Trophoblast cell (in vitro differentiated cells and primary cell): ENCODE results near the gene NRCAM.

Experiments
- DNase-seq, 2 donors: peaks; one replicate each; pipeline ENCODE4 v3.0.0-alpha.2; 2016
- H2AFZ ChIP-seq: 2 replicates; pipeline ENCODE4 v1.6.1; 2013; ENCODE audit warnings: low read length, moderate library complexity, mild to moderate bottlenecking; ENCODE audit not compliant: insufficient read depth, poor library complexity
- H2AK5ac ChIP-seq: 2 replicates; pipeline ENCODE4 v1.6.1; 2013; ENCODE audit warnings: mild to moderate bottlenecking, low read length
- H2BK120ac ChIP-seq: 2 replicates; pipeline ENCODE4 v1.6.1; 2013; ENCODE audit warnings: low read length, mild to moderate bottlenecking, moderate library complexity; ENCODE audit not compliant: insufficient read depth, poor library complexity
- H2BK12ac ChIP-seq: 2 replicates; pipeline ENCODE4 v1.6.1; 2013; ENCODE audit warnings: mild to moderate bottlenecking, low read length, moderate library complexity
- H2BK5ac ChIP-seq: 2 replicates; pipeline ENCODE4 v1.6.1; 2013; ENCODE audit warnings: low read length, low read depth, moderate library complexity, mild to moderate bottlenecking; ENCODE audit not compliant: poor library complexity
- H3K14ac ChIP-seq: 2 replicates; pipeline ENCODE4 v1.6.1; 2013; ENCODE audit warnings: mild to moderate bottlenecking, low read length
- H3K18ac ChIP-seq: 2 replicates; pipeline ENCODE4 v1.6.1; 2013; ENCODE audit warnings: mild to moderate bottlenecking, low read length
- H3K23ac ChIP-seq: 2 replicates; pipeline ENCODE4 v1.6.1; 2013; ENCODE audit warnings: low read length
- H3K27ac ChIP-seq: 2 replicates; pipeline ENCODE4 v1.5.1; 2013; ENCODE audit warnings: low read depth, mild to moderate bottlenecking, inconsistent platforms, low read length, moderate library complexity
- H3K27me3 ChIP-seq: 2 replicates; pipeline ENCODE4 v1.6.1; 2013; ENCODE audit warnings: inconsistent platforms, mild to moderate bottlenecking, low read length, moderate library complexity; ENCODE audit not compliant: insufficient read depth
- H3K36me3 ChIP-seq, 2 experiments: 1 replicate in 1 of 2; 2 replicates in 1 of 2; pipeline ENCODE4 v1.6.1; 2013; ENCODE audit warnings: low read length in 2 of 2, mild to moderate bottlenecking in 2 of 2, moderate library complexity in 1 of 2; ENCODE audit not compliant: insufficient read depth in 2 of 2, control insufficient read depth in 1 of 2
- H3K4ac ChIP-seq: 2 replicates; pipeline ENCODE4 v1.6.1; 2013; ENCODE audit warnings: low read depth, mild to moderate bottlenecking, low read length, moderate library complexity
- H3K4me1 ChIP-seq, 2 experiments: 1 replicate in 1 of 2; 2 replicates in 1 of 2; pipeline ENCODE4 v1.6.1; 2013; ENCODE audit warnings: low read length in 2 of 2, mild to moderate bottlenecking in 2 of 2, moderate library complexity in 1 of 2; ENCODE audit not compliant: insufficient read depth in 2 of 2, control insufficient read depth in 1 of 2
- H3K4me2 ChIP-seq: 2 replicates; pipeline ENCODE4 v1.6.1; 2013; ENCODE audit warnings: inconsistent platforms, mild to moderate bottlenecking, low read length, moderate library complexity
- H3K4me3 ChIP-seq: 2 replicates; pipeline ENCODE4 v1.5.1; 2013; ENCODE audit warnings: mild to moderate bottlenecking, low read depth, low read length, inconsistent platforms
- H3K79me1 ChIP-seq: one replicate; pipeline ENCODE4 v1.6.1; 2013; ENCODE audit warnings: low read length
- H3K79me2 ChIP-seq: 2 replicates; pipeline ENCODE4 v1.6.1; 2013; ENCODE audit warnings: low read length, mild to moderate bottlenecking; ENCODE audit not compliant: control insufficient read depth, insufficient read depth, poor library complexity
- H3K9ac ChIP-seq: 2 replicates; pipeline ENCODE4 v1.6.1; 2013; ENCODE audit warnings: mild to moderate bottlenecking, low read length
- H3K9me3 ChIP-seq: 2 replicates; pipeline ENCODE4 v1.6.1; 2013; ENCODE audit warnings: low read depth, mild to moderate bottlenecking, control low read depth, inconsistent platforms, low read length; ENCODE audit not compliant: insufficient read depth
- H4K12ac ChIP-seq: 2 replicates; pipeline ENCODE4 v1.6.1; 2013; ENCODE audit warnings: low read depth, mild to moderate bottlenecking, low read length, moderate library complexity
- H4K8ac ChIP-seq: 2 replicates; pipeline ENCODE4 v1.6.1; 2013; ENCODE audit warnings: low read depth, mild to moderate bottlenecking, low read length, moderate library complexity
- H4K91ac ChIP-seq: one replicate; pipeline ENCODE4 v1.6.1; 2013; ENCODE audit warnings: low read depth, mild to moderate bottlenecking, low read length, moderate library complexity
- WGBS: extraction: QIAGEN DNeasy Blood & Tissue Kit; methylation state at CpG from one replicate; pipeline ENCODE4 v1.1.7; 2013; ENCODE audit warnings: missing lambda C conversion rate; ENCODE audit not compliant: insufficient read length, insufficient coverage; ENCODE audit errors: extremely low coverage; 5-methylcytosine and 5-hydroxymethylcytosine counted together

NRCAM gene

GRCh38 chr7:108448584-108449505, 7.4 kb downstream of the NRCAM start:
- Histone ChIP-seq H4K8ac (no peak overlapping the region), H2BK5ac (no peak overlapping the region), H3K4ac (no peak overlapping the region), H2AFZ (no peak overlapping the region), H3K4me3 (no peak overlapping the region), H3K4me1 (no peaks in the 10 kb centered on the region), H3K9ac (no peak overlapping the region), H2BK120ac (no peak overlapping the region), H4K12ac (no peak overlapping the region), H3K9me3 (no peaks in the 10 kb centered on the region), H3K36me3 (no peaks in the 10 kb centered on the region), H4K91ac (no peak overlapping the region), H3K23ac (no peak overlapping the region), H3K14ac (no peak overlapping the region), H3K27ac (no peak overlapping the region), H3K27me3 (no peaks in the 10 kb centered on the region), H2AK5ac (no peak overlapping the region), H3K4me2 (no peak overlapping the region), H3K79me2 (no peaks in the 10 kb centered on the region), H3K18ac (no peak overlapping the region), H2BK12ac (no peak overlapping the region), H3K79me1 (no peaks in the 10 kb centered on the region)
- no CpG with 5 or more reads among the region's 11 CpGs for WGBS
- DNase-seq: no peak

GRCh38 chr7:108442039-108442568, 14.1 kb downstream of the NRCAM start:
- Histone ChIP-seq H3K27me3 (no peaks in the 10 kb centered on the region), H4K12ac (no peak overlapping the region), H3K4me3 (no peak overlapping the region), H3K4me2 (no peak overlapping the region), H2BK5ac (no peak overlapping the region), H2AFZ (no peak overlapping the region), H3K27ac (no peak overlapping the region), H3K23ac (no peak overlapping the region), H3K79me1 (no peaks in the 10 kb centered on the region), H3K36me3 (no peaks in the 10 kb centered on the region), H3K18ac (no peak overlapping the region), H3K9me3 (no peaks in the 10 kb centered on the region), H4K91ac (no peak overlapping the region), H4K8ac (no peak overlapping the region), H3K9ac (no peak overlapping the region), H2BK120ac (no peak overlapping the region), H2BK12ac (no peak overlapping the region), H3K14ac (no peak overlapping the region), H2AK5ac (no peak overlapping the region), H3K4ac (no peak overlapping the region), H3K79me2 (no peaks in the 10 kb centered on the region), H3K4me1 (no peaks in the 10 kb centered on the region)
- peak in 1 of 2 donors; percentile 25 for DNase-seq
- WGBS: no CpG with 5 or more reads among the region's 5 CpGs

- Histone ChIP-seq H3K9me3 (no peaks in the 10 kb centered on the region), H4K8ac (no peak overlapping the region), H3K4ac (no peak overlapping the region), H4K91ac (no peak overlapping the region), H3K79me2 (no peaks in the 10 kb centered on the region), H2AFZ (no peak overlapping the region), H3K4me2 (no peak overlapping the region), H2BK12ac (no peak overlapping the region), H2BK5ac (no peak overlapping the region), H3K9ac (no peak overlapping the region), H2AK5ac (no peak overlapping the region), H4K12ac (no peak overlapping the region), H3K4me1 (no peaks in the 10 kb centered on the region), H3K14ac (no peak overlapping the region), H3K18ac (no peak overlapping the region), H3K23ac (no peak overlapping the region), H3K27ac (no peak overlapping the region), H2BK120ac (no peak overlapping the region), H3K27me3 (no peaks in the 10 kb centered on the region), H3K4me3 (no peak overlapping the region), H3K79me1 (no peaks in the 10 kb centered on the region), H3K36me3 (no peaks in the 10 kb centered on the region)
- peak in 1 of 2 donors; percentile 42 for DNase-seq
- no CpG with 5 or more reads among the region's 4 CpGs for WGBS
Observed at GRCh38 chr7:108441392-108441955, 14.8 kb downstream of the NRCAM start.

GRCh38 chr7:108440613-108441012, 15.6 kb downstream of the NRCAM start:
- no peaks in the 10 kb centered on the region for H3K79me2 ChIP-seq
- H4K12ac ChIP-seq: no peak overlapping the region
- H2AFZ ChIP-seq: no peak overlapping the region
- no peak overlapping the region for H2BK5ac ChIP-seq
- no peak overlapping the region for H3K9ac ChIP-seq
- no peak overlapping the region for H3K4me2 ChIP-seq
- H3K18ac ChIP-seq: no peak overlapping the region
- H3K4me1 ChIP-seq: no peaks in the 10 kb centered on the region
- H2BK120ac ChIP-seq: no peak overlapping the region
- H3K27ac ChIP-seq: no peak overlapping the region
- no peak overlapping the region for H2AK5ac ChIP-seq
- H4K91ac ChIP-seq: no peak overlapping the region
- H3K36me3 ChIP-seq: no peaks in the 10 kb centered on the region
- DNase-seq: peak in 1 of 2 donors; percentile 37
- H2BK12ac ChIP-seq: no peak overlapping the region
- no peak overlapping the region for H3K4ac ChIP-seq
- no peaks in the 10 kb centered on the region for H3K79me1 ChIP-seq
- no peaks in the 10 kb centered on the region for H3K27me3 ChIP-seq
- no CpG with 5 or more reads among the region's 3 CpGs for WGBS
- H3K4me3 ChIP-seq: no peak overlapping the region
- H4K8ac ChIP-seq: no peak overlapping the region
- H3K14ac ChIP-seq: no peak overlapping the region
- no peaks in the 10 kb centered on the region for H3K9me3 ChIP-seq
- no peak overlapping the region for H3K23ac ChIP-seq
